Measurements from ENCODE around the gene CAMK1. TPM values are rescaled to one million over a fixed set of nuclear protein-coding genes. Genes with fewer than 3 reads are reported as not detected.

The CAMK1 gene
- total RNA-seq, 1 experiment from 2014 or later = 5.8 TPM

DNA sequence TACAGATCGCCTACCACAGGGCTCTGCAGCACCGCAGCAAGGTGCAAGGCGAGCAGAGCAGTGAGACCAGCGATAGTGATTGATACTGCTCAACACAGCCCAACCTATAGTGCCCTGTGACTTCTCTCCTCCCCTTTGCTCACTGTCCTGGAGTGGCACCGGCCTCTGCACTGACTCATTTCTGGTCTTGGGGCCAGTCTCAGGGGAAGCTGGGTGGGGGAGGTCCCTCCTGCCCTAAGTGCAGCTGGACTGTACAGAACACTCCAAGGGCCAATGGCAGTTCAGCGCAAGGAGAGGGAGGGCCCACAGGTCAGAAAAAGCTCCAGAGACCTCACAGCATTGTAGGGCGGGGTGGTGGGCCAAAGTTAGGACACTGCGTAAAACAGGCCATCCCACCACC lies 22.5 kb downstream of the CAMK1 start:
- Histone ChIP-seq H3K36me3 (peaks cover 48% of the 10 kb centered on the region), H3K9me3 (replicated peaks) (no peaks in the 10 kb centered on the region), H3K27me3 (no peaks in the 10 kb centered on the region), H3K4me3 (no peak overlapping the region), H3K27ac (no peak overlapping the region), H3K4me1 (no peaks in the 10 kb centered on the region)
- no peak for DNase-seq

DNA sequence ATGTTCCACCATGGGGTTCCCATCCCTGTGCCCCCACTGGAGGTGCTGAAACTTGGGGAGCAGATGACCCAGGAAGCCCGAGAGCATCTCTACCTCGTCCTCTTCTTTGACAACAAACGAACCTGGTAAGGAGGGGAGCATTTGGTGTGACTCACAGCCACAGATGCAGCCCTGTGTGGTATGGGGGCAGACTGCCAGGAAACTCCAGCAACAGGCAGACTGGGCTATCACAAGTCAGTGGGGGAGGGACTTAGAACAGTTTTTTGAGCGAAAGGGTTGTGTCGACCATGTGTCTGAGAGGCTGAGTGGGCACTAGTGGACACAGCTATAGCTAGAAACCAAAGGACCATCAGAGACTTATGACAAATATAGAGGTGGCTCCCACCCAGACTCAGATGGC lies 23.4 kb downstream of the CAMK1 start:
- Histone ChIP-seq H3K9me3 (replicated peaks) (no peaks in the 10 kb centered on the region), H3K4me3 (no peak overlapping the region), H3K27ac (no peak overlapping the region), H3K36me3 (peaks cover 50% of the 10 kb centered on the region), H3K27me3 (no peaks in the 10 kb centered on the region), H3K4me1 (no peaks in the 10 kb centered on the region)
- DNase-seq = no peak

DNA sequence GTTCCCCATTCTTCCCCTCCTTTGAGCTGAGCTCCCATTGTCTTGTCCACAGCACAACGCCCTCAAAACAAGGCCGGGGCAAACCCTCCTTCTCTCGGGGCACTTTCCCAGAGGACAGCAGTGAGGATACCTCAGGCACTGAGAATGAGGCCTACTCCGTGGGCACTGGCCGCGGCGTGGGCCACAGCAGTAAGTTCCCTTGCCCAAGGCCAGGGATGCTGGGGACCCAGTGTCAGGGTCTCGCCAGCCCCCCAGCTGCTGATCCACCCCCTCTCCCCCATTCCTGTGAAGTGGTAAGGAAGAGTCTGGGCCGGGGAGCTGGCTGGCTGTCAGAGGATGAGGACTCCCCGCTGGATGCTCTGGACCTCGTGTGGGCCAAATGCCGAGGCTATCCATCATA lies 24.2 kb downstream of the CAMK1 start:
- Histone ChIP-seq H3K4me1 (no peaks in the 10 kb centered on the region), H3K9me3 (replicated peaks) (no peaks in the 10 kb centered on the region), H3K4me3 (no peak overlapping the region), H3K27ac (no peak overlapping the region), H3K36me3 (peaks cover 59% of the 10 kb centered on the region), H3K27me3 (no peaks in the 10 kb centered on the region)
- no peak for DNase-seq

DNA sequence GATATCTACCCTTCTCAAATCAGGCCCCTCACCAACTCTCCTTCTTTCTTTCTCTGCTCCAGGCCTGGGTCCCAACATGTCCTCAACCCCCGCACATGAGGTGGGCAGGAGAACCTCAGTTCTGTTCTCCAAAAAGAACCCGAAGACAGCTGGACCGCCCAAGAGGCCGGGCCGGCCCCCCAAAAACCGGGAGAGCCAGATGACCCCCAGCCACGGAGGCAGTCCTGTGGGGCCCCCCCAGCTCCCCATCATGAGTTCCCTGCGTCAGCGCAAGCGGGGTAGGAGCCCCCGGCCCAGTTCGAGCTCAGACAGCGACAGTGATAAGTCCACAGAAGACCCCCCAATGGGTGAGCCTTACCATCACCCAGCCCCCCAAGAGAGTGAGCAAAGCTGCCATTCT lies 25.6 kb downstream of the CAMK1 start:
- H3K27me3 ChIP-seq = no peaks in the 10 kb centered on the region
- no peak overlapping the region for H3K27ac ChIP-seq
- H3K9me3 ChIP-seq (replicated peaks) = no peaks in the 10 kb centered on the region
- H3K4me3 ChIP-seq = no peak overlapping the region
- peaks cover 71% of the 10 kb centered on the region for H3K36me3 ChIP-seq
- H3K4me1 ChIP-seq = no peaks in the 10 kb centered on the region
- DNase-seq = no peak

DNA sequence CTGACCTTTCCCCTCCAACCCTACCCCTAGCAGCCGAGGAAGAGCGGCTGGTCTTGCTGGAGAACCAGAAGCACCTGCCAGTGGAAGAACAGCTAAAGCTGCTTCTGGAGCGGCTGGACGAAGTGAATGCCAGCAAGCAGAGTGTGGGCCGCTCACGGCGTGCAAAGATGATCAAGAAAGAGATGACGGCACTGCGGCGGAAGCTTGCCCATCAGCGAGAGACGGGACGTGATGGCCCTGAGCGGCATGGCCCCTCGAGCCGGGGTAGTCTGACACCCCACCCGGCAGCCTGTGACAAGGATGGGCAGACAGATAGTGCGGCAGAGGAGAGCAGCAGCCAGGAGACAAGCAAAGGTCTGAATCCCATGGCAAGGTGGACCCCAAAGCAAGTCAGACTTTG lies 26.2 kb downstream of the CAMK1 start:
- Histone ChIP-seq H3K9me3 (replicated peaks) (no peaks in the 10 kb centered on the region), H3K4me1 (no peaks in the 10 kb centered on the region), H3K4me3 (no peak overlapping the region), H3K36me3 (peaks cover 77% of the 10 kb centered on the region), H3K27ac (no peak overlapping the region), H3K27me3 (no peaks in the 10 kb centered on the region)
- no peak for DNase-seq

DNA sequence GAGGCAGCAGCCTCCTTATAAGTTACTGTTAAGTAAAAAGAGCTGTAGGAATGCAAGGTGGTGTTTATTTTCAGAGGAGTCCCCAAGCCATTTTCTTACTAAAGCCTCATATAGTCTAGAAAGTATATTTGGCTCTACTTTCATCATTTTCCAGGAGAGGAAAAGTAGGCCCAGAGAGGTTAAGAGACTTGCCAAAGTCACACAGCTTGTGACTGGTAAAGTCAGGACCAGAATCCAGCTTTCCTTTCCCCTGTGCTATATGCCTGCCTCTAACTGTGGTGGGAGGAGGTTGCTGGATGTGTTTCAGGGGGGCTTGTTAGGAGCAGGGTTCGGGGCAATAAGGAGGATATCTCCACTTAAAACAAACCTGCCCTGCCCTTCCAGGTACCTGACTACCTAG lies 27.2 kb downstream of the CAMK1 start:
- no peaks in the 10 kb centered on the region for H3K27me3 ChIP-seq
- no peak overlapping the region for H3K27ac ChIP-seq
- no peak overlapping the region for H3K4me3 ChIP-seq
- no peaks in the 10 kb centered on the region for H3K9me3 ChIP-seq (replicated peaks)
- DNase-seq = no peak
- peaks cover 81% of the 10 kb centered on the region for H3K36me3 ChIP-seq
- no peaks in the 10 kb centered on the region for H3K4me1 ChIP-seq

DNA sequence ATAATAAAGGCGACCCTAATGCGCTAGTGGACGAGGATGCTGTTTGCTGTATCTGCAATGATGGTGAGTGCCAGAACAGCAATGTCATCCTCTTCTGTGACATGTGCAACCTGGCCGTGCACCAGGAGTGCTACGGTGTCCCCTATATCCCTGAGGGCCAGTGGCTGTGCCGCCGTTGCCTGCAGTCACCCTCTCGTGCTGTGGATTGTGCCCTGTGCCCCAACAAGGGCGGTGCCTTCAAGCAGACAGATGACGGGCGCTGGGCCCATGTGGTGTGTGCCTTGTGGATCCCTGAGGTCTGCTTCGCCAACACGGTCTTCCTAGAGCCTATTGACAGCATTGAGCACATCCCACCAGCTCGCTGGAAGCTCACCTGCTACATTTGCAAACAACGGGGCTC lies 30.6 kb downstream of the CAMK1 start:
- Histone ChIP-seq H3K4me3 (no peak overlapping the region), H3K36me3 (peaks cover 84% of the 10 kb centered on the region), H3K4me1 (no peaks in the 10 kb centered on the region), H3K9me3 (replicated peaks) (no peaks in the 10 kb centered on the region), H3K27me3 (no peaks in the 10 kb centered on the region), H3K27ac (no peak overlapping the region)
- DNase-seq = no peak

DNA sequence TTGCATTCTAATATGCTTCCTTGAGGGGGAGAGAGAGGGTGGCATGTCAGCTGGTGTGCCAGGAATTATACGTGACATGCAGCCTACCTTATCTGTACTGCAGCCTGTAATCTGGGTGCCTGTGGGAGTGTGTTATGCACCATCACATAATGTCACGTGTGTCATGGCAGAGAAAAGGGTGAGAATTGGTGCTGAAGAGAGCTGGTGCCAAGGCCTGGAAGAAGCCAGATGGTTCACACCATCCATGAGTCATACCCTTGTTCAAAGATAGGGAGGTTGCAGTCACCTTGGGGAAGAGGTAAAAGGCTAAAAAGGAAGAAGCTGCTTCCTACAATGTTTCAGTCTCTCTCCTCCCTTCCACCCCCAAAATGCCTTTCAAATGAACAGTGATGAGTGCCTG lies 32.9 kb downstream of the CAMK1 start:
- peaks cover 61% of the 10 kb centered on the region for H3K36me3 ChIP-seq
- H3K4me1 ChIP-seq = peaks cover 5% of the 10 kb centered on the region
- no peak for DNase-seq

DNA sequence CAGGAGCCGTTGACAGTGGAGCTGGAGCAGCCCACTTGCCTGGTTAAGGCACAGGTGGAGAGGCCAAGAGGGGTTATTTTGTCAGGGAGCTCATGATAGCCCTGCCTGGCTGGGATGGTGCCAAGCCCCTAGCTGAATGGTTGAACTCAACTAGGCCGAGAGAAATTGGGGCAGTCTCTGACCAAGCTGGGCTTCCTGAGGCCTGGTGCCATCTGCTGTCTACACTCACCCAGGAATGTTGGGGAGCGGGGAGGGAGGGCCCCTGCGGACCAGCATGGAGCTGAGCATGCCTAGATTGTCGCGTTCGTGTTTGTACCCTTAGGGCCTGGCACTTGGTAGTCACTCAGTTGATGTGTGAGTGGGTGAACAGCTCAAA lies 37.0 kb downstream of the CAMK1 start:
- H3K36me3 ChIP-seq = peaks cover 24% of the 10 kb centered on the region
- peak; percentile 21 to 27 for DNase-seq
- no peaks in the 10 kb centered on the region for H3K9me3 ChIP-seq (replicated peaks)
- H3K4me3 ChIP-seq = peak overlapping the region; percentile 79
- no peak overlapping the region; the same call in 1 of the 2 replicates for H3K27ac ChIP-seq
- H3K4me1 ChIP-seq = peaks cover 5% of the 10 kb centered on the region
- H3K27me3 ChIP-seq = no peaks in the 10 kb centered on the region

More for the DNA sequence above, 32.9 kb downstream of the CAMK1 start:
- Histone ChIP-seq H3K27me3 (no peaks in the 10 kb centered on the region), H3K4me3 (no peak overlapping the region), H3K9me3 (replicated peaks) (no peaks in the 10 kb centered on the region), H3K27ac (no peak overlapping the region)

DNA sequence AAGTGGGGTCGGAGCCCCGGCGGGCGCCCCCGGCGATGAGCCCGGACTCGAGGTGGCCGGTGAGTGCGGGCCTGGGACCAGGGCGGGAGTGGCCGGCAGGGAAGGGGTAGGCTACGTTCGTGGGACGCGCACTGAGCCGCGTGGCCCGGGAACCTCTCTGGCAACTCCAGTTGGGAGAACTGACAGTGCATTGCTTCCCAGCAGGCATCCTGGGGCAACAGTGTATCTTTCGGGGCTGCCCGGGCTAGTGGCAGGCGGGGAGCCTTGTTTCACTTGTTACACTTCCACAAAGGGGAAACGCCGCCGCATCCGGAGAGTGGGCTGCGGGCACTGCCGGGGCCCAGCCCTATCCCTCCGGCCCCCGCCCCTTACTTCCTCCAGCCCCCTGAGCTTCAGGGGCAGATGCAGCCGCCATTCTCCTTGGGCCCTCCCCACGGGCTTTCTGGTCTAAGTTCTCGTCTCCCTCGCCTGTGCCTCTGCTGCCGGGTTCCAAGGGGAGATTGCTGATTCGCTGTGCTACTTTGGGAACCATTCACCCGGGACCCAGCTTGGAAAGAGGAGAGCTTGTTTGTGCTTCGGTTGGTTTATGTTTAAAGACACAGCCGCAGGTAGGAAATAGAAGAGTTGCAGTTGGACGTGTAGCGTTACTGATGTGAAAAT lies 37.5 kb downstream of the CAMK1 start:
- peaks cover 19% of the 10 kb centered on the region for H3K36me3 ChIP-seq
- DNase-seq = peak; percentile 33
- H3K27ac ChIP-seq = peak overlapping the region; percentile 99

DNA sequence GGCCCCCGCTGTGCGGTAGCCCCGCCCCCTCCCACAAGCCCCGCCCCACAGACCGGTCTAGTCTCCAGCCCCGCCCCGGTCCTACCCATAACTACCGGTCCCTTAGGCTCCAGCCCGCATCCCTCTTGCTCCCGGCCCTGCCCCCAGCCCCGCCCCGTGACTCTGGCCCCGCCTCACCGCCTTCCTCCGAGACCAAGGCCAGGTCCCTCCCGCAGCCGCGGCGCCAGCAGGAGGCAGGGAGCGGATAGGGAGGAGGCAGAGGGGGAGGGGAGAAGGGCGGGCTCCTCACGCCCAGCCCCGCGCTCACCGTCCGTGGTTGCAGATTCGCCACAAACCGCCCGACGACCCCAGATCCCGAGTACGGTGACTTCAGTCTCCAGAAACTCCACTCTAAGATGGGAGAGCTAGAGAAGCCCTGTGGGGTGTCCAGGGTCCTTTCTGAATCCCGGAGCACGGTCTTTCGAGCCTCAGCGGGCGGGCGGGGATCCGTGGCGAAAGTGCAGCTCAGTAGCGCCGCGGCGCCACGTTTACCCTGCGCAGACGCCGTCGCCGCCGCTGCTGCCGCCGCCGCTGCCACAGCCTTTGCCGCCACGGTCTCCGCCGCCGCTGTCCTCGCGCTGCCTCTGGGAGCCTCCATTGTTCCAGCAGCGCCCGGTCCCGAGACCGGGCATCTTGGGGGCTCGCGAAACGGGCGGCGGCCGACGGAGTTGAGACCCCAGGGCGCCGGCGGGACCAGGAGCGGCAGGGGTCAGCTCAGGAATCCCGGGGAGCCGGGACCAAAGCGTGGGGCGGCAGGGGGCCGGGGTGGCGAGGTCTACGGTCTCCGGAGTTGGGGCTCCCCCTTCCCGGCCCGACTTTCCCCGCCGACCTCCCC lies 38.3 kb downstream of the CAMK1 start, which contains the start of gene BRPF1:
Gene BRPF1, plus strand, starts transcription at position 530 of the 874 bp plus-strand sequence. CDS start 2,406 bp downstream, outside the sequence.
- peak; percentile 99 for DNase-seq
- Histone ChIP-seq H3K36me3 (peaks cover 12% of the 10 kb centered on the region), H3K9me3 (replicated peaks) (no peaks in the 10 kb centered on the region), H3K27ac (peak within 1 kb of the TSS; percentile 99), H3K27me3 (no peaks in the 10 kb centered on the region), H3K4me1 (peaks cover 5% of the 10 kb centered on the region), H3K4me3 (peak within 1 kb of the TSS; percentile 79)

More for the DNA sequence above, 37.5 kb downstream of the CAMK1 start:
- Histone ChIP-seq H3K4me1 (peaks cover 5% of the 10 kb centered on the region), H3K9me3 (replicated peaks) (no peaks in the 10 kb centered on the region), H3K4me3 (peak overlapping the region; percentile 79), H3K27me3 (no peaks in the 10 kb centered on the region)

DNA sequence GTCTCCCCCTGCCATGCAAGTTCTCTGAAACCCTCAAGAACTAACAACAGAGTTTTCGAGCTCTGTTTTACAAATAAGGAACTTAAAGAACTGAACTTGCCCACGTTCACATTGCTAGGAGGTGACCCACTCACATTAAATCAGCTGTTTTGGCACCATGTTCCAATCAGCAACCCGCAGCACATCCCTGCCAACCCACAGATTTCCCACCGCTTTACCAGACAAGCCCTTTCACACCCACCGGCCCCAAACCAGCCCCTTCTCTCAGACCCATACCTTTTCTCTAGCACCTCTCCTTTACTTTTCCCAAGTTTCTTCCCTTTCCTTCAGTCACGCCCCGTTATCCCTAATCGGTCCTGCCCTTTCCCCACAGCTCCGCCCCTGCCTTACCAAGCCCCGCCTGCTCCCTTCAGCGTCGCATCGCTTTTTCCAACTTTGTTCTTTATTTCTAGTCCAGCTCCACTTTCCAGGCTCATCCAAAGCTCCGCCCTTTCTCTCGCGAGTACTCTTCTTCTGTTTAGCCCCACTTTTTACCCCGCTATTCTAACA lies 39.0 kb downstream of the CAMK1 start:
- H3K27ac ChIP-seq = peak overlapping the region; percentile 99
- no peaks in the 10 kb centered on the region for H3K9me3 ChIP-seq (replicated peaks)
- H3K27me3 ChIP-seq = no peaks in the 10 kb centered on the region
- no peak for DNase-seq
- peak overlapping the region; percentile 79 for H3K4me3 ChIP-seq
- H3K36me3 ChIP-seq = peaks cover 11% of the 10 kb centered on the region
- H3K4me1 ChIP-seq = peaks cover 5% of the 10 kb centered on the region

DNA sequence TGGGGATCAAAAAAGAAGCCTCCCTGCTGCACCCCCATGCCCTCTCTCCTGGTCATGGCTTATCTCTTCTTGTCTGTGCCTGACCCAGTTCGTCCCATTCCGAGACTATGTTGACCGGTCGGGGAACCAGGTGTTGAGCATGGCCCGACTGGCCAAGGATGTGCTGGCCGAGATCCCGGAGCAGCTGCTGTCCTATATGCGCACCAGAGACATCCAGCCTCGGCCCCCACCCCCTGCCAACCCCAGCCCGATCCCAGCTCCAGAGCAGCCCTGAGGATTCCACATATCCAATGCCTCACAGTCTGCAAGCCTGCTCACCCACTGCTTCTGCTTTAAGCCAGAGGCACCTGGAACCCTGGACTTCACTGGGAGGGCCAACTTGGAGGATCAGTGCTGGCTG lies 40.3 kb downstream of the CAMK1 start:
- DNase-seq = no peak
- peaks cover 3% of the 10 kb centered on the region; the same call in 1 of the 2 replicates for H3K36me3 ChIP-seq
- H3K4me3 ChIP-seq = no peak overlapping the region
- H3K9me3 ChIP-seq (replicated peaks) = no peaks in the 10 kb centered on the region
- no peak overlapping the region for H3K27ac ChIP-seq
- peaks cover 5% of the 10 kb centered on the region for H3K4me1 ChIP-seq
- no peaks in the 10 kb centered on the region for H3K27me3 ChIP-seq

DNA sequence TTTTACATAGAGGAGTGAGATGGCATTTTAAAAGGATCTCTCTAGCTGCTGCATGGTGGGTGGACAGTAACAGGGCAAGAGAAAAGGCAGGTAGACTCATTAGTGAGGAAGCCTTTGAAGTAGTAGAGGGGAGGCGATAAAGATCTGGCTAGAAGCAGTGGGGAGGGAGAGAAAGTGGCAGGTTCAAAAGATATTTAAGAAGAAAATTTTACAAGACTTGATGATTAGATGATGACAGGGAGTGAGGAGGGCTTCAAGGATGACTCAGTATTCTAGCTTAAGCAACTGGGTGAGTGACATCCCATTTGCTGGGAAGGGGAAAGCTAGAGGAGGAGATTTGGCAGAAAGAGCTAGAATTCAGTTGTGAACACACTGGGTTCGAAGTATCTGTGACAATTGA lies 42.0 kb downstream of the CAMK1 start:
- Histone ChIP-seq H3K36me3 (no peaks in the 10 kb centered on the region), H3K27me3 (no peaks in the 10 kb centered on the region), H3K4me1 (no peaks in the 10 kb centered on the region; the same call in 1 of the 2 replicates), H3K9me3 (replicated peaks) (no peaks in the 10 kb centered on the region), H3K4me3 (no peak overlapping the region), H3K27ac (no peak overlapping the region)
- DNase-seq = no peak

DNA sequence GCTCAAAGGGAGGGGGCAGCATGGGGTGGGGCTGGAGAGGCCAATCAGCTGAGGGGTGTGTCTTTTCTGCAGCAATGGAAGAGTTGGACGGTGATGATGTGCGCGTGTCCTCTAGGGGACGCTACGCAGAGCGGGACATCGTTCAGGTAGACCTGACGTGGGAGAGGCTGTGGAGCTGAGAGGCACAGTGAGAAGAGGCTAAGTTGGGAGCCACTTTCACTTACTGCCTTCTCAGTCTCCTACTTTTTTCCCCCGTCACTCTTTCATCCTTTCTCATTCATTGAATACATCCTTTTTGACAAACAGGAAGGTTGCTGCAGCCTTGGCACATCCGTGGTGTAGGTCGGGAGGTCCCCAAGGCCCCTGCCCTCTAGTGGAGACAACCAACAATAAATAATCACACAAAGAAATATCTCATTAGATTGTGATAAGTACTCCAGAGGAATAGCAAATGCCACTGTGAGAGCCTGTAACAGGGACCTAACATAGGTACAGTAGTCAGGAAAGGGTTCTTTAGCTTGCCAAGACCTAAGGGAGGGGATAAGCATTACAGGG lies 42.6 kb downstream of the CAMK1 start:
- no peaks in the 10 kb centered on the region for H3K4me1 ChIP-seq
- H3K36me3 ChIP-seq = no peaks in the 10 kb centered on the region
- H3K27ac ChIP-seq = no peak overlapping the region
- DNase-seq = peak in 1 of 2 experiments; percentile 41
- H3K27me3 ChIP-seq = no peaks in the 10 kb centered on the region
- H3K9me3 ChIP-seq (replicated peaks) = no peaks in the 10 kb centered on the region
- no peak overlapping the region for H3K4me3 ChIP-seq
